ENCODE data around the gene TRDN.

The TRDN gene

GRCh38 chr6:123636782-123637181 lies at the start of gene TRDN:
Gene TRDN (minus strand): TSS chr6:123636950. CDS start chr6:123636775, 175 bp downstream.
- no peak for DNase-seq

GRCh38 chr6:123681957-123682462 lies 45.3 kb upstream of the TRDN start:
- DNase-seq: no peak

GRCh38 chr6:123677897-123678296 lies 41.1 kb upstream of the TRDN start:
- DNase-seq: no peak

- no peak for DNase-seq
These were observed 40.0 kb upstream of the TRDN start for GRCh38 chr6:123676793-123677192.

GRCh38 chr6:123668965-123669591 lies 32.3 kb upstream of the TRDN start:
- no peak for DNase-seq

- no peak for DNase-seq
These were observed 31.3 kb upstream of the TRDN start for GRCh38 chr6:123668063-123668462.

- no peak for DNase-seq
These were observed 26.7 kb upstream of the TRDN start for GRCh38 chr6:123663436-123663835.

GRCh38 chr6:123662757-123663156 lies 26.0 kb upstream of the TRDN start:
- DNase-seq: no peak

GRCh38 chr6:123661105-123661891 lies 24.5 kb upstream of the TRDN start:
- DNase-seq: no peak

- DNase-seq: no peak
These were observed 23.4 kb upstream of the TRDN start for GRCh38 chr6:123659960-123660748.

- DNase-seq: no peak
These were observed 22.1 kb upstream of the TRDN start for GRCh38 chr6:123658848-123659247.

GRCh38 chr6:123655521-123656306 lies 19.0 kb upstream of the TRDN start:
- DNase-seq: no peak

GRCh38 chr6:123648723-123649122 lies 12.0 kb upstream of the TRDN start:
- DNase-seq: no peak

- no peak for DNase-seq
These were observed 11.3 kb upstream of the TRDN start for GRCh38 chr6:123648020-123648580.

- DNase-seq: no peak
These were observed 4.7 kb upstream of the TRDN start for GRCh38 chr6:123641497-123641896.

- no peak for DNase-seq
These were observed 3.9 kb upstream of the TRDN start for GRCh38 chr6:123640567-123641187.

- DNase-seq: no peak
These were observed 2.1 kb upstream of the TRDN start for GRCh38 chr6:123638865-123639264.

GRCh38 chr6:123636282-123636681 lies 468 bp downstream of the TRDN start:
- no peak for DNase-seq

- DNase-seq: no peak
These were observed 1.2 kb downstream of the TRDN start for GRCh38 chr6:123635567-123635966.

GRCh38 chr6:123635144-123635543 lies 1.6 kb downstream of the TRDN start:
- no peak for DNase-seq

- no peak for DNase-seq
These were observed 4.1 kb downstream of the TRDN start for GRCh38 chr6:123632641-123633040.

Measured in SHP77 treated with DMSO at 0.1 percent for 48 hours (cell line).